Measurements from ENCODE around the gene LCN9.

The LCN9 gene

GRCh38 chr9:135620558-135620957, 42.6 kb upstream of the LCN9 start:
- TF ChIP-seq, protein P1, sequence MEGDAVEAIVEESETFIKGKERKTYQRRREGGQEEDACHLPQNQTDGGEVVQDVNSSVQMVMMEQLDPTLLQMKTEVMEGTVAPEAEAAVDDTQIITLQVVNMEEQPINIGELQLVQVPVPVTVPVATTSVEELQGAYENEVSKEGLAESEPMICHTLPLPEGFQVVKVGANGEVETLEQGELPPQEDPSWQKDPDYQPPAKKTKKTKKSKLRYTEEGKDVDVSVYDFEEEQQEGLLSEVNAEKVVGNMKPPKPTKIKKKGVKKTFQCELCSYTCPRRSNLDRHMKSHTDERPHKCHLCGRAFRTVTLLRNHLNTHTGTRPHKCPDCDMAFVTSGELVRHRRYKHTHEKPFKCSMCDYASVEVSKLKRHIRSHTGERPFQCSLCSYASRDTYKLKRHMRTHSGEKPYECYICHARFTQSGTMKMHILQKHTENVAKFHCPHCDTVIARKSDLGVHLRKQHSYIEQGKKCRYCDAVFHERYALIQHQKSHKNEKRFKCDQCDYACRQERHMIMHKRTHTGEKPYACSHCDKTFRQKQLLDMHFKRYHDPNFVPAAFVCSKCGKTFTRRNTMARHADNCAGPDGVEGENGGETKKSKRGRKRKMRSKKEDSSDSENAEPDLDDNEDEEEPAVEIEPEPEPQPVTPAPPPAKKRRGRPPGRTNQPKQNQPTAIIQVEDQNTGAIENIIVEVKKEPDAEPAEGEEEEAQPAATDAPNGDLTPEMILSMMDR (IDR thresholded peaks at IDR 0.05; ENCODE audit: insufficient read depth, low read length) = no peak
- TF ChIP-seq SPI1 (IDR thresholded peaks at IDR 0.05; ENCODE audit: borderline replicate concordance, low read depth) = no peak
- TF ChIP-seq, protein P2, sequence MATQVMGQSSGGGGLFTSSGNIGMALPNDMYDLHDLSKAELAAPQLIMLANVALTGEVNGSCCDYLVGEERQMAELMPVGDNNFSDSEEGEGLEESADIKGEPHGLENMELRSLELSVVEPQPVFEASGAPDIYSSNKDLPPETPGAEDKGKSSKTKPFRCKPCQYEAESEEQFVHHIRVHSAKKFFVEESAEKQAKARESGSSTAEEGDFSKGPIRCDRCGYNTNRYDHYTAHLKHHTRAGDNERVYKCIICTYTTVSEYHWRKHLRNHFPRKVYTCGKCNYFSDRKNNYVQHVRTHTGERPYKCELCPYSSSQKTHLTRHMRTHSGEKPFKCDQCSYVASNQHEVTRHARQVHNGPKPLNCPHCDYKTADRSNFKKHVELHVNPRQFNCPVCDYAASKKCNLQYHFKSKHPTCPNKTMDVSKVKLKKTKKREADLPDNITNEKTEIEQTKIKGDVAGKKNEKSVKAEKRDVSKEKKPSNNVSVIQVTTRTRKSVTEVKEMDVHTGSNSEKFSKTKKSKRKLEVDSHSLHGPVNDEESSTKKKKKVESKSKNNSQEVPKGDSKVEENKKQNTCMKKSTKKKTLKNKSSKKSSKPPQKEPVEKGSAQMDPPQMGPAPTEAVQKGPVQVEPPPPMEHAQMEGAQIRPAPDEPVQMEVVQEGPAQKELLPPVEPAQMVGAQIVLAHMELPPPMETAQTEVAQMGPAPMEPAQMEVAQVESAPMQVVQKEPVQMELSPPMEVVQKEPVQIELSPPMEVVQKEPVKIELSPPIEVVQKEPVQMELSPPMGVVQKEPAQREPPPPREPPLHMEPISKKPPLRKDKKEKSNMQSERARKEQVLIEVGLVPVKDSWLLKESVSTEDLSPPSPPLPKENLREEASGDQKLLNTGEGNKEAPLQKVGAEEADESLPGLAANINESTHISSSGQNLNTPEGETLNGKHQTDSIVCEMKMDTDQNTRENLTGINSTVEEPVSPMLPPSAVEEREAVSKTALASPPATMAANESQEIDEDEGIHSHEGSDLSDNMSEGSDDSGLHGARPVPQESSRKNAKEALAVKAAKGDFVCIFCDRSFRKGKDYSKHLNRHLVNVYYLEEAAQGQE (IDR thresholded peaks at IDR 0.05; ENCODE audit: insufficient replicate concordance, low read depth) = no peak
- TF ChIP-seq POLR2AphosphoS5 (IDR thresholded peaks at IDR 0.05; ENCODE audit: low read depth) = no peak
- H3K27me3 ChIP-seq (ENCODE audit: insufficient read depth, poor library complexity, severe bottlenecking) = no peaks in the 10 kb centered on the region

DNA sequence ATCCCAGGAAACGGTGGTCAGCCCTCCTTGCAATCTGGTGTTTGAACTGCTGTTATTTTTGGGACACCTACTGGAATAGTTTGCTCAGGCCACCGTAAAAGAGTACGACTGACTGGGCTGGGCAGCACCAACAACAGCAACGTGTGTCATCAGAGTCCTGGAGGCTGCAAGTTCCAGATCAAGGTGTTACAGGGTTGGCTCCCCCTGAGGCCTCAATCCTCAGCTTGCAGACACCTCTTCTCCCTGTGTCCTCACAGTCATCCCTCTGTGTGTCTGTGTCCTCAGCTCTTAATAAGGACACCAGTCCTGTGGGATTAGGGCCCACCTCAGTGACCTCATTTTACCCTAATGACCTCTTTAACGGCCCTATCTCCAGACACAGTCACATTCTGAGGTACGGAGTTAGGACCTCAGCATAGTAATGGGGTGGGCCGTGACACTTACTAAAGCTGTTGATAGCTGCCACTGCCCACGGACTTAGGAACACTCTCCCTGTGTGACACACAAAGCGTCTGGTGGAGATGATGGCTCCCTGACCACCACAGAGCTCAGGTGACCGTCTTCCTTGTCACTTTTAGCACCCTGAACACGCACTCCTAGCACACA, 40.6 kb upstream of the LCN9 start:
- H3K4me3 ChIP-seq (replicated peaks; ENCODE audit: insufficient read depth, low read length) = no peak overlapping the region
- peaks cover 4% of the 10 kb centered on the region for H3K27me3 ChIP-seq (ENCODE audit: insufficient read depth, poor library complexity, severe bottlenecking)
- TF ChIP-seq, protein P2 (IDR thresholded peaks at IDR 0.05; ENCODE audit: insufficient replicate concordance, low read depth) = no peak
- TF ChIP-seq, protein P1 (IDR thresholded peaks at IDR 0.05; ENCODE audit: insufficient read depth, low read length) = no peak
- no peak for TF ChIP-seq GABPA (IDR thresholded peaks at IDR 0.05; ENCODE audit: low read depth)
- no peak for TF ChIP-seq POLR2AphosphoS5 (IDR thresholded peaks at IDR 0.05; ENCODE audit: low read depth)
- no peak for TF ChIP-seq SPI1 (IDR thresholded peaks at IDR 0.05; ENCODE audit: borderline replicate concordance, low read depth)
- H3K27ac ChIP-seq (replicated peaks) = no peak overlapping the region
- no peak for DNase-seq (ENCODE audit: low read depth in 1 of 2, low spot score in 1 of 2)

More at GRCh38 chr9:135620558-135620957, 42.6 kb upstream of the LCN9 start:
- no peak overlapping the region for H3K27ac ChIP-seq (replicated peaks)
- no peak for DNase-seq (ENCODE audit: low read depth in 1 of 2, low spot score in 1 of 2)
- no peak overlapping the region for H3K4me3 ChIP-seq (replicated peaks; ENCODE audit: insufficient read depth, low read length)

GRCh38 chr9:135624282-135624681, 38.8 kb upstream of the LCN9 start:
- Histone ChIP-seq H3K4me3 (replicated peaks; ENCODE audit: insufficient read depth, low read length) (no peak overlapping the region), H3K27ac (replicated peaks) (no peak overlapping the region), H3K27me3 (ENCODE audit: insufficient read depth, poor library complexity, severe bottlenecking) (peaks cover 4% of the 10 kb centered on the region)
- no peak for DNase-seq (ENCODE audit: low read depth in 1 of 2, low spot score in 1 of 2)
- TF ChIP-seq POLR2AphosphoS5 (IDR thresholded peaks at IDR 0.05; ENCODE audit: low read depth) (no peak), GABPA (IDR thresholded peaks at IDR 0.05; ENCODE audit: low read depth) (no peak), SPI1 (IDR thresholded peaks at IDR 0.05; ENCODE audit: borderline replicate concordance, low read depth) (no peak)
- TF ChIP-seq, protein P2 (IDR thresholded peaks at IDR 0.05; ENCODE audit: insufficient replicate concordance, low read depth) = no peak
- TF ChIP-seq, protein P1 (IDR thresholded peaks at IDR 0.05; ENCODE audit: insufficient read depth, low read length) = no peak

All from HL-60 (cell line).